ENCODE results near the gene MTHFSD. TPM values are rescaled to one million over a fixed set of nuclear protein-coding genes. Genes with fewer than 3 reads are reported as not detected.

The MTHFSD gene
- total and polyA plus RNA-seq, 2 donors (not counting 3 experiments of a cell fraction or from before 2014, with no cell fraction given) = 16.7 to 21.1 TPM

- no peak overlapping the region for H3K4me3 ChIP-seq (replicated peaks in 1 of 3; ENCODE audit: insufficient read depth in 1 of 3, low read depth in 1 of 3, low read length in 3 of 3)
- dilution Hi-C loops (cut with MboI; ENCODE audit: extremely low pct_ligation_motif_present, low sequenced_read_pairs) = no loop called here
- H3K27me3 ChIP-seq (ENCODE audit: control insufficient read depth in 2 of 2, insufficient read depth in 2 of 2, low read length in 2 of 2) = peaks cover 70 to 87% of the 10 kb centered on the region in 2 experiments
- no peak for FAIRE-seq
- no TSS peak for BruUV-seq (replicated peaks)
- H2AFZ ChIP-seq (ENCODE audit: low read depth, low read length) = no peak overlapping the region
- H3K9me3 ChIP-seq (replicated peaks; ENCODE audit: control insufficient read depth, insufficient read depth, low read length) = no peaks in the 10 kb centered on the region
- intact Hi-C loops (cut with micrococcal nuclease) = no loop called here
- H3K9me1 ChIP-seq (replicated peaks; ENCODE audit: control insufficient read depth, extremely low read depth, insufficient read depth, low read length) = no peaks in the 10 kb centered on the region
- H3K9ac ChIP-seq (replicated peaks; ENCODE audit: extremely low read depth, insufficient read depth, low read length) = no peak overlapping the region
- H3K4me2 ChIP-seq (ENCODE audit: insufficient read depth, low read length) = no peak overlapping the region
- ChIA-PET CTCF (interaction anchor here (0.7 to 1.7 kb wide), 2 partner anchors 10 to 12 kb away, joined by 3 to 5 read pairs; no protein-coding TSS in a partner anchor), POLR2A (no interaction called here)
- no peak for TF ChIP-seq POLR2AphosphoS5 (IDR thresholded peaks at IDR 0.05; ENCODE audit: insufficient read depth, low read depth, low read length)
- no peak for TF ChIP-seq CTCF (IDR thresholded peaks at IDR 0.05; ENCODE audit: extremely low read depth in 1 of 2, insufficient read depth in 1 of 2, low read depth in 1 of 2, low read length in 2 of 2)
- no peak for TF ChIP-seq EZH2 (IDR thresholded peaks at IDR 0.05; ENCODE audit: borderline replicate concordance, low read depth, low read length, severe bottlenecking)
- no peak for TF ChIP-seq POLR2A (IDR thresholded peaks at IDR 0.05; ENCODE audit: low read depth, low read length)
- no peak for TF ChIP-seq FOS (IDR thresholded peaks at IDR 0.05; ENCODE audit: borderline replicate concordance, insufficient read depth, low read length)
- TF ChIP-seq JUN (IDR thresholded peaks at IDR 0.05; ENCODE audit: borderline replicate concordance, insufficient read depth, insufficient read length, low read depth) = no peak
- no peak for TF ChIP-seq MAX (IDR thresholded peaks at IDR 0.05; ENCODE audit: insufficient read depth, insufficient read length)
- no peak for TF ChIP-seq GATA2 (IDR thresholded peaks at IDR 0.05; ENCODE audit: insufficient read depth, insufficient read length, low read depth, low read length)
- TF ChIP-seq MYC (IDR thresholded peaks at IDR 0.05; ENCODE audit: low read depth, low read length) = no peak
- no peak for DNase-seq (ENCODE audit: low read depth, low spot score)
- no peaks in the 10 kb centered on the region for H3K4me1 ChIP-seq (ENCODE audit: control insufficient read depth, extremely low read depth, insufficient read depth, low read length)
- no peaks in the 10 kb centered on the region for H3K36me3 ChIP-seq (ENCODE audit: control insufficient read depth in 2 of 2, extremely low read depth in 1 of 2, insufficient read depth in 2 of 2, low read length in 2 of 2)
- H4K20me1 ChIP-seq (replicated peaks; ENCODE audit: control insufficient read depth, extremely low read depth, insufficient read depth, low read length) = no peaks in the 10 kb centered on the region
- no peak overlapping the region for H3K27ac ChIP-seq (ENCODE audit: insufficient read depth, low read depth, low read length)
- H3K79me2 ChIP-seq (ENCODE audit: control insufficient read depth, insufficient read depth, low read length) = no peaks in the 10 kb centered on the region
Observed at GRCh38 chr16:86505899-86506864, 48.9 kb downstream of the MTHFSD start.
